Panc1 (cell line): Measurements from ENCODE around the gene PDGFA.

Source experiments
- CTCF ChIP-seq: fragments of 450-650 bp; IDR thresholded peaks from 2 replicates; pipeline ENCODE4 v1.5.1; 2017; ENCODE audit warnings: mild to moderate bottlenecking
- POLR2AphosphoS5 ChIP-seq: IDR thresholded peaks from 2 replicates; pipeline ENCODE4 v1.6.1; 2012; ENCODE audit warnings: mild to moderate bottlenecking, low read depth, low read length, moderate library complexity
- SIN3A ChIP-seq: IDR thresholded peaks from 2 replicates; pipeline ENCODE4 v1.6.1; 2012; ENCODE audit warnings: low read depth, mild to moderate bottlenecking, low read length, moderate library complexity, borderline replicate concordance; ENCODE audit not compliant: insufficient read depth

DNA sequence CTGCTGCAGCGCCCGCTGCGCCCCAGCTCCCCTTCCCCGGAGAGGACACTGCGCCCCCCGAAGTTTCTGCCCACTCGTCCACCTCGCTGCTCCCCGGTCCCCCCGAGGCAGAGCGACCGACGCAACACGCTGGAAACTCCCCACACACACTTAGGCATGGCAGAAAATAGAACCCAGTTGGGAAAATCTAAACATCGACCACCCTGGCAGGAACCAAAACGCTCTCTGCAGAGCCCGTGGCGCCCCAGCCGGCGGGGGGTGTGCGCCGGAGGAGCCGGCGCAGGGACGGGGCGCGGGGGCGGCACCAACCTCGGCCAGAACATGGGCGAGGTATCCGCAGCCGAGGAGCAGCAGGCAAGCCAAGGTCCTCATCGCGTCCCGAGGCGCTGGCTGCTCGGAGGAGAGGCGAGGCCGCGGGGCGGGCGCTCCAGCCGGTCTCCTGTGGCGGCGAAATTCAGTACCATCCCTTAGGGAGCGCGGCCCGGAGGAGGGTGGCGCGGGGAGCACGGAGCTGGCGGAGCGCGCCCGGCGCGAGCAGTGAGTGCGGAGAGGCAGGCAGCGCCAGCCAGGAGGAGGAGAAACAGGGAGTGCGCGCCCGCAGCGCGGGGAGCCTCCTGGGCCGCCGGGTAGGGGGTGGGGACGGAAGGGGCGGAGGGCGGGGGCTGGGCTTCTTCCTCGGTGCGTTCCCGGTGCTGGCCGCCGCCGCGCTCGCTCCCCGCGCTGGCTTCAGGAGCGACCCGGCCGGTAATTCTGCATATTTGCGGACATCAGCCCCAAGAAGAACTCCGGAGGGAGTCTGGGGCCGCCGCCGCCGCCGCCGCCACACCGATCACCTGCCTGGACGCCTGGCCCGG, 789 bp downstream of the PDGFA start:
- TF ChIP-seq CTCF: no peak
- 0 out of 2 replicates have a peak, but pooled peaks have one; percentile 26 for TF ChIP-seq POLR2AphosphoS5
- peak; percentile 49; the same call in 1 of the 2 replicates for TF ChIP-seq SIN3A
